H9 (cell line): ENCODE results near the gene SFI1. TPM values are rescaled to one million over a fixed set of nuclear protein-coding genes. Genes with fewer than 3 reads are reported as not detected.

Experiments used
- DNase-seq: peaks from one replicate; pipeline ENCODE4 v3.0.0-alpha.2; 2017
- H2AFZ ChIP-seq: one replicate; pipeline ENCODE4 v1.6.1; 2013; ENCODE audit warnings: mild to moderate bottlenecking, low read length, control low read depth, moderate library complexity
- H2AK5ac ChIP-seq: 2 replicates; pipeline ENCODE4 v1.6.1; 2013; ENCODE audit warnings: low read length, control low read depth, mixed read lengths; ENCODE audit not compliant: insufficient read length
- H2BK120ac ChIP-seq: one replicate; pipeline ENCODE4 v1.6.1; 2013; ENCODE audit warnings: low read depth, mild to moderate bottlenecking, low read length, control low read depth, inconsistent platforms; ENCODE audit not compliant: poor library complexity, severe bottlenecking
- H2BK12ac ChIP-seq: 2 replicates; pipeline ENCODE4 v1.6.1; 2013; ENCODE audit warnings: low read length, control low read depth, mixed read lengths, low read depth; ENCODE audit not compliant: insufficient read length
- H2BK15ac ChIP-seq: 2 replicates; pipeline ENCODE4 v1.6.1; 2013; ENCODE audit warnings: low read depth, low read length, control low read depth
- H2BK20ac ChIP-seq: one replicate; pipeline ENCODE4 v1.6.1; 2013; ENCODE audit warnings: low read depth, mild to moderate bottlenecking, low read length, control low read depth, inconsistent platforms; ENCODE audit not compliant: poor library complexity, severe bottlenecking
- H2BK5ac ChIP-seq: 2 replicates; pipeline ENCODE4 v1.6.1; 2013; ENCODE audit warnings: low read length, control low read depth, mixed read lengths; ENCODE audit not compliant: insufficient read length
- H3K14ac ChIP-seq: 2 replicates; pipeline ENCODE4 v1.6.1; 2013; ENCODE audit warnings: low read length, control low read depth; ENCODE audit not compliant: insufficient read depth
- H3K18ac ChIP-seq: 2 replicates; pipeline ENCODE4 v1.6.1; 2013; ENCODE audit warnings: low read depth, mild to moderate bottlenecking, mixed read lengths, low read length, control low read depth; ENCODE audit not compliant: insufficient read length
- H3K23ac ChIP-seq: 2 replicates; pipeline ENCODE4 v1.6.1; 2013; ENCODE audit warnings: low read length, control low read depth, mixed read lengths, low read depth; ENCODE audit not compliant: insufficient read length
- H3K23me2 ChIP-seq: 2 replicates; pipeline ENCODE4 v1.6.1; 2013; ENCODE audit warnings: low read depth, mild to moderate bottlenecking, mixed read lengths, low read length, control low read depth; ENCODE audit not compliant: insufficient read length, poor library complexity, severe bottlenecking
- H3K27ac ChIP-seq: 2 replicates; pipeline ENCODE4 v1.5.1; 2013; ENCODE audit warnings: low read length, control low read depth, mixed read lengths, low read depth; ENCODE audit not compliant: insufficient read length
- H3K27me3 ChIP-seq: 2 replicates; pipeline ENCODE4 v1.6.1; 2013; ENCODE audit warnings: low read length, control low read depth, inconsistent platforms; ENCODE audit not compliant: insufficient read depth
- H3K4ac ChIP-seq: 2 replicates; pipeline ENCODE4 v1.6.1; 2013; ENCODE audit warnings: low read depth, mild to moderate bottlenecking, control low read depth, inconsistent platforms, low read length, moderate library complexity
- H3K4me1 ChIP-seq: 2 replicates; pipeline ENCODE4 v1.6.1; 2013; ENCODE audit warnings: low read length, control low read depth, inconsistent platforms; ENCODE audit not compliant: insufficient read depth
- H3K4me2 ChIP-seq: 2 replicates; pipeline ENCODE4 v1.6.1; 2013; ENCODE audit warnings: low read length, control low read depth, mixed read lengths; ENCODE audit not compliant: insufficient read length, insufficient read depth
- H3K56ac ChIP-seq: 2 replicates; pipeline ENCODE4 v1.6.1; 2013; ENCODE audit warnings: low read depth, mild to moderate bottlenecking, mixed read lengths, low read length, control low read depth; ENCODE audit not compliant: insufficient read length
- H3K79me1 ChIP-seq: 2 replicates; pipeline ENCODE4 v1.6.1; 2013; ENCODE audit warnings: low read depth, mild to moderate bottlenecking, moderate library complexity, low read length, control low read depth, inconsistent platforms; ENCODE audit not compliant: insufficient read depth, poor library complexity, severe bottlenecking
- H3K79me2 ChIP-seq: 2 replicates; pipeline ENCODE4 v1.6.1; 2013; ENCODE audit warnings: low read length, control low read depth, inconsistent platforms; ENCODE audit not compliant: insufficient read depth
- H3K9ac ChIP-seq: 2 replicates; pipeline ENCODE4 v1.6.1; 2013; ENCODE audit warnings: low read length, control low read depth, mixed read lengths; ENCODE audit not compliant: insufficient read length; ENCODE audit errors: extremely low read depth
- H3K9me3 ChIP-seq: one replicate; pipeline ENCODE4 v1.6.1; 2013; ENCODE audit warnings: low read depth, low read length, inconsistent platforms; ENCODE audit not compliant: control insufficient read depth
- H3T11ph ChIP-seq: one replicate; pipeline ENCODE4 v1.6.1; 2013; ENCODE audit warnings: mild to moderate bottlenecking, low read length, control low read depth, inconsistent platforms
- H4K20me1 ChIP-seq: one replicate; pipeline ENCODE4 v1.6.1; 2013; ENCODE audit not compliant: control insufficient read depth, insufficient read length, insufficient read depth
- H4K5ac ChIP-seq: 2 replicates; pipeline ENCODE4 v1.6.1; 2013; ENCODE audit warnings: low read depth, mild to moderate bottlenecking, mixed read lengths, low read length, control low read depth; ENCODE audit not compliant: insufficient read length
- H4K8ac ChIP-seq: replicated peaks from 2 replicates; pipeline ENCODE4 v1.6.1; 2013; ENCODE audit warnings: low read length, control low read depth, mixed read lengths, low read depth; ENCODE audit not compliant: insufficient read length
- H4K91ac ChIP-seq: 2 replicates; pipeline ENCODE4 v1.6.1; 2013; ENCODE audit warnings: low read depth, mild to moderate bottlenecking, moderate library complexity, mixed read lengths, low read length, control low read depth; ENCODE audit not compliant: insufficient read length
- H3K27ac Mint-ChIP-seq, 3 experiments: 2 replicates in 2 of 3; 3 replicates in 1 of 3; pipeline ENCODE4 v1.8.0; 2020 to 2021; ENCODE audit warnings: mixed read lengths in 3 of 3, mild to moderate bottlenecking in 1 of 3, moderate library complexity in 1 of 3
- H3K27me3 Mint-ChIP-seq: 2 replicates; pipeline ENCODE4 v1.8.0; 2021; ENCODE audit warnings: low read depth, mild to moderate bottlenecking, moderate library complexity, mixed read lengths
- H3K36me3 Mint-ChIP-seq, 3 experiments: 2 replicates in 2 of 3; 3 replicates in 1 of 3; pipeline ENCODE4 v1.8.0; 2020 to 2021; ENCODE audit warnings: low read depth in 3 of 3, mixed read lengths in 3 of 3; ENCODE audit not compliant: insufficient read depth in 1 of 3
- H3K4me1 Mint-ChIP-seq, 2 experiments: 2 replicates each; pipeline ENCODE4 v1.8.0; 2020; ENCODE audit warnings: mixed read lengths in 2 of 2
- H3K4me3 Mint-ChIP-seq, 2 experiments: 2 replicates in 1 of 2; 3 replicates in 1 of 2; pipeline ENCODE4 v1.8.0; 2020 to 2021; ENCODE audit warnings: mild to moderate bottlenecking in 2 of 2, mixed read lengths in 2 of 2, moderate library complexity in 1 of 2
- H3K9me3 Mint-ChIP-seq, 2 experiments: 2 replicates in 1 of 2; 3 replicates in 1 of 2; pipeline ENCODE4 v1.8.0; 2020; ENCODE audit warnings: mild to moderate bottlenecking in 2 of 2, mixed read lengths in 2 of 2, moderate library complexity in 1 of 2
- CTCF ChIP-seq: fragments of 200-600 bp; sonication (generic); conservative IDR thresholded peaks from 3 replicates; pipeline ENCODE4 v1.8.0; 2021; ENCODE audit warnings: antibody characterized with exemption, mild to moderate bottlenecking
- WGBS: extraction: QIAGEN DNeasy Blood & Tissue Kit; methylation state at CpG from one replicate; pipeline ENCODE4 v1.1.7; 2013; ENCODE audit warnings: missing lambda C conversion rate, low lambda C conversion rate, mixed read lengths; ENCODE audit not compliant: insufficient read length; ENCODE audit errors: extremely low coverage; 5-methylcytosine and 5-hydroxymethylcytosine counted together
- total RNA-seq: library from RNA; stranded (reverse); gene quantifications from 2 replicates; pipeline ENCODE4 v1.2.1, GENCODE V29; 2021

The SFI1 gene
- total RNA-seq, 1 experiment from 2014 or later: 26.4 TPM

- TF ChIP-seq CTCF: no peak
- H3K36me3 Mint-ChIP-seq: peaks cover 3 to 14% (median 4%) of the 10 kb centered on the region in 3 experiments; a peak in 3 of 7 replicates
These were observed 107.2 kb downstream of the SFI1 start for GRCh38 chr22:31603574-31603973.

More at GRCh38 chr22:31603574-31603973, 107.2 kb downstream of the SFI1 start:
- Histone ChIP-seq H4K5ac (no peak overlapping the region), H3K56ac (no peak overlapping the region), H3K27ac (no peak overlapping the region), H3K9ac (no peak overlapping the region), H3K4me1 (no peaks in the 10 kb centered on the region), H3K14ac (no peak overlapping the region), H3K23ac (no peak overlapping the region), H2BK120ac (no peak overlapping the region), H2BK20ac (no peak overlapping the region), H4K8ac (no peak overlapping the region), H2BK15ac (no peak overlapping the region), H3T11ph (no peak overlapping the region), H3K23me2 (no peaks in the 10 kb centered on the region), H3K9me3 (no peaks in the 10 kb centered on the region), H3K27me3 (no peaks in the 10 kb centered on the region), H3K4me2 (no peak overlapping the region), H3K79me1 (no peaks in the 10 kb centered on the region), H2BK5ac (no peak overlapping the region), H3K4ac (no peak overlapping the region), H2AFZ (no peak overlapping the region), H4K20me1 (no peaks in the 10 kb centered on the region), H2BK12ac (no peak overlapping the region), H3K79me2 (no peaks in the 10 kb centered on the region), H2AK5ac (no peak overlapping the region), H4K91ac (no peak overlapping the region), H3K18ac (no peak overlapping the region)
- DNase-seq: no peak
- Mint-ChIP-seq H3K27ac (no peak overlapping the region), H3K27me3 (no peaks in the 10 kb centered on the region), H3K4me1 (peaks cover 4 to 5% of the 10 kb centered on the region in 2 experiments; a peak in 1 of 4 replicates), H3K9me3 (no peaks in the 10 kb centered on the region), H3K4me3 (no peak overlapping the region)
- no CpG with 5 or more reads among the region's 5 CpGs for WGBS
